ENCODE results near the gene GSTM3.
"Not testable (repeated sequence)": the region's sequence is repeated elsewhere in the genome, so short reads cannot be mapped to it uniquely, and the experiment has no call there.

GSTM3 gene

GRCh38 chr1:109726728-109727373 is 14.0 kb downstream of the GSTM3 start:
- DNase-seq (ENCODE audit: low spot score), result no peak

GRCh38 chr1:109726007-109726406 is 14.8 kb downstream of the GSTM3 start:
- DNase-seq (ENCODE audit: low spot score), result no peak

DNA sequence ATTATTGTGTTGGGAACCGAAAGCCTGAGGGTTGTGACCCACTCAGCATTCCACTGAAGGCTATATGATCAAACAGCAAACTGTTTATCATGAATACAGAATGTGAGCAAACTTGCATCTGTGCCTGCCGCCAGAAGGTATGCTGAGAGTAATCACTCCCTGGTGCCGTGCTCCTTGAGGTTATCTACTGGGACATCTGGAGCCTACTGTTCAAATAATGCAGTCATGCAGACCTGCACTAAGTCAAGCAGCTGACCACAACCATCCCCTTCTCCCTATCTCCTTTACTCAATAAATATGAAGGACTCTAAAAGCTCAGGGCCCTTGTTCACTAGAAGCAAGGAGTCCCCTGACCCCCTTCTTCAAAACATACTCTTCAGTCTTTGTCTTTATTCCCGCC is 15.3 kb downstream of the GSTM3 start:
- DNase-seq (ENCODE audit: low spot score), result no peak

DNA sequence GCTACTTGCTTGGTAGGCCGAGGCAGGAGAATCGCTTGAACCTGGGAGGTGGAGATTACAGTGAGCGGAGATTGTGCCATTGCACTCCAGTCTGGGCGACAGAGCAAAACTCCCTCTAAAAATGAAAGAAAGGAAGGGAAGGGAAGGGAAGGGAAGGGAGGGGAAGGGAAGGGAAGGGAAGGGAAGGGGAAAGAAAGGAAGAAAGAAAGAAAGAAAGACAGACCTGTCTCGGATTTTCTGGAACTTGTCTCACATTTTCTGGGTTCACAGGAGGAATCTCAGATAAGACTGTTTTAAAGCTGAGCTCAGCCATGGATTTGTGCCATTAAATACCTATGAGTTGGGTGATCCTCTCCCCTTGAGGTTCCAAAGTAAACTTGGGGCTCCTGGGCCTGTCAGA is 15.9 kb downstream of the GSTM3 start:
- DNase-seq (ENCODE audit: low spot score), result no peak

- no peak for DNase-seq (ENCODE audit: low spot score)
Measured at GRCh38 chr1:109722908-109723691, 17.7 kb downstream of the GSTM3 start.

GRCh38 chr1:109721971-109722370 is 18.9 kb downstream of the GSTM3 start:
- DNase-seq (ENCODE audit: low spot score), result no peak

GRCh38 chr1:109721042-109721441 is 19.8 kb downstream of the GSTM3 start:
- no peak for DNase-seq (ENCODE audit: low spot score)

DNA sequence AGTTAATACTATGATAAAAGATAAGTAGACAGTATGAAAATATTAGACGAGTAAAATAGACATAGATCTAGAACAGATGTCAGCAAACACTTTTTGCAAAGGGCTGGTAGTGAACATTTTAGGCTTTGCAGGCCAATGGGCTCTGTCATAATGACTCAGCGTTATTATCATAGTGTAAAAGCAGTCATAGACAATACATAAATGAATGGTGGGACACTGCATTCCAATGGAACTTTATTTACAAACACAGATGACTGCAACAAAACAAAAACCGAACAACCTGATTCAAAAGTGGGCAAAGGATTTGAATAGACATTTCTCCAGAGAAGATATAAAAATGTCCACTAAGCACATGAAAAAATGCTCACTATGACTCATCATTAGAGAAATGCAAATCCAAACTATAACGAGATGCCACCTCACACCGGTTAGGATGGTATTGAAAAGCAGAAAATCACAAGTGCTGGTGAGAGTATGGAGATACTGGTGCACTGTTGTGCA is 21.5 kb downstream of the GSTM3 start:
- DNase-seq (ENCODE audit: low spot score), result peak; percentile 25

GRCh38 chr1:109718495-109718894 is 22.3 kb downstream of the GSTM3 start:
- DNase-seq (ENCODE audit: low spot score), result no peak

GRCh38 chr1:109717729-109718128 is 23.1 kb downstream of the GSTM3 start:
- no peak for DNase-seq (ENCODE audit: low spot score)

- DNase-seq (ENCODE audit: low spot score), result no peak
Measured at GRCh38 chr1:109716570-109717090, 24.2 kb downstream of the GSTM3 start.

DNA sequence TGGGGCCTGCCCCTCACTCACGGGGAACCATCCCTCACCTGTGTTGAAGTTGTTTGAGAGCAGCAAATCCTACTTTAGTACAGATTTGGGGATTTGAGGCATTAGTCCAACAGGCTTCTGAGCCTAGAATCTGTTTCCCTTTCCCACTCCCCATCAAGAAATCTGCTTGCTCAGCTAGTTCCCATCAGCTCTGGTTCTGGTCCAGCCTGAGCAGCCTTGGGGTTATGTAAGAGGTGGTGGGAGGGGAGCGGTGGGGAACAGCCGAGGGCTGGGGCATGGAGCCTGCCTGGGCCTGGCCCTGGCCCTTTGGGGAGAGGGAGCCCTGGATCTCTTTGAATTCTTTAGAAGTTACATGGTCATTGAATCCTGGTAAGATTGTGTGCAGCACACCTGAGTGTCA is 24.7 kb downstream of the GSTM3 start:
- DNase-seq (ENCODE audit: low spot score), result no peak

DNA sequence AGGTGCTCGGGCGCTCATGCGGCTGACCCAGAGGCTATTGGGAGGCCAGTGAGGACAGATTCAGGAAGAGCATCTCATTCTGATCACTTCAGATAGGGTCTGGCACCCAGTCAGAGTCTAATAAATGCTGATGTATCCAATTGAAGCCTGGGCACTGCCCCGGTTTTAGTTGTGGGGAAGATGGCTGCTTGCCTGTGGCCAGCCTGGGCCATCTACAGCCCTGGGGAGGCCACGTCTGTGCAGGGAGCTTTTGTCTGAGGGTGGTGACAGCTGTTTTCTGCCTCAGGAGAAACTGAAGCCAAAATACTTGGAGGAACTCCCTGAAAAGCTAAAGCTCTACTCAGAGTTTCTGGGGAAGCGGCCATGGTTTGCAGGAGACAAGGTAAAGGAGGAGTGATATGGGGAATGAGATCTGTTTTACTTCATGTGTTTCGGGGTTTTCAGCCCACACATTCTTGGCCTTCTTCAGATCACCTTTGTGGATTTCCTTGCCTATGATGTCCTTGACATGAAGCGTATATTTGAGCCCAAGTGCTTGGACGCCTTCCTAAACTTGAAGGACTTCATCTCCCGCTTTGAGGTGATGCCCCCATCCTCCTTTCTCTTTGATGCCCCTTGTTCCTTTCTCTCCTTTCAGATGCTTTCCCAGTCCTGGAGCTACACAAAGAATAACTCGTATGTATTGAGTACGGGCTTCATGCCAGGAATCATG is 26.0 kb downstream of the GSTM3 start:
- DNase-seq (ENCODE audit: low spot score), result no peak

DNA sequence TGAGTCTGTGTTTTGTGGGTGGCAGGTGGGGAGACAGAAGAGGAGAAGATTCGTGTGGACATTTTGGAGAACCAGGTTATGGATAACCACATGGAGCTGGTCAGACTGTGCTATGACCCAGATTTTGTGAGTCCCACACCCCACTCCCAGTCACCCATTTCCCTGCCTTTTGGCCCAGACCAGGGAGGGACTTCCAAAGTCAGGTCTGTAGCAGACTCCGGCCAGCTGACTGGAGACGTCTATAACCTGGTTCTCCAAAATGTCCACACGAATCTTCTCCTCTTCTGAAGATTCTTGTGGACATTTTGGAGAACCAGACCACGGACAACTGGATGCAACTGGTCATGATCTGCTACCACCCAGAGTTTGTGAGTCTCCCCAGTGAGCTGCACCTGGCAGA is 27.2 kb downstream of the GSTM3 start:
- no peak for DNase-seq (ENCODE audit: low spot score)

- no peak for DNase-seq (ENCODE audit: low spot score)
Measured at GRCh38 chr1:109712321-109712864, 28.4 kb downstream of the GSTM3 start.

- DNase-seq (ENCODE audit: low spot score), result not testable (repeated sequence)
Measured at GRCh38 chr1:109711593-109712320, 29.1 kb downstream of the GSTM3 start, which contains the start of gene GSTM5. TSS of gene GSTM5 (plus strand) at chr1:109712251. CDS start at chr1:109712313, 62 bp downstream.

DNA sequence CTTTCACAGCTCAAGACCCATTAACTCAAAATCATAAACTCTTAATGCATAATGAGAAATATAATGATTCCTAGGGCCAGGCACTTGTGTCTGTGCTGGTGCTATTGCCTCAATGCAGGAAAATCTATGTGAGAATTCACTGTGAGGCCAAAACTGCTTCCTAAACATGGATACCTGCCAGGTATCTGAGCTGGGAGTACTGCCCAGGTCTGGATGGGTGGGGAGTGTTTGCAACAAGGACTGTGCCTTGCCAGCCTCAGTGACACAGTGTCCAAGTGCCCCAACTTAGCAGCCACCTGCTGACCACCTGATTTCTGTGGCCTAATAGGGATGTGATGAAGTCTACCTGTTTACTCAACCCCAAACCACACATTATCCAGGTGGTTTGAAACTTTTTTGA is 31.0 kb downstream of the GSTM3 start:
- DNase-seq (ENCODE audit: low spot score), result not testable (repeated sequence)

- not testable (repeated sequence) for DNase-seq (ENCODE audit: low spot score)
Measured at GRCh38 chr1:109708949-109709348, 31.9 kb downstream of the GSTM3 start.

DNA sequence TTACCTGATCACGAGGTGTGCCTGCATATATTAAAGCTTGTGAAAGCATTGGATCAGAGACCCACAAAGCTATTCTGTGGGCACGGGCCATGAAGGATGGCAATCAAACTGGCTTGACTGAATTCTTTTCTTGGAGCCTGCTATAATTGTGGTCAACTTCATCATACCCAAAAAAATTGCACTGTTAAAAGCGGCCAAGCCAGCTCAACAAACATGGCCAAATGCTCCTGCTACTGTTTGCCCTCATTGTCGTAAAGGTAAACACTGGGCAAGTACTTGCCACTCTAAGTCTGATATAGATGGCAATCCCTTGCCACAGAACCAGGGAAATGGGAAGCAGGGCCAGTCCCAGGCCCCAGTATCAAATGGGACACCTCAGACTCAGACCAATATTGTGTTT is 35.4 kb downstream of the GSTM3 start:
- DNase-seq (ENCODE audit: low spot score), result no peak

DNA sequence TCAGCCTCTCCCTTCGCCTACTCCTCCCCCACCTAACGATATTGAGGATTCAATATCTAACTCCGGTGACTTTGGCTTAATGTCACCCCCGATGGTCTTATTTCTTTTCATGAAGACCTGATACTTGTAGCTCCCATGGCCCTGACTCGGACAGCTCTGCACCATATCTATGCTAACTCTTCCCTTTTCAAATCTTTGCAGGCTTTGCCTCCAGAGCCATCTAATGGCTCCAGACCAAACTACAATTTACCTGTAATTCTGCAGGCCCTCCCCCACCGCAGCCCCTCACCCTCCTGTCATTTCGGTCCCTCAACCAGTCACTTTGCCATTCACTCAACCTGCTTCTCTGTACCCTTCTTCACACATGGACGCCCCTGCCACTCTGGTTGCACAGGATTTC is 36.7 kb downstream of the GSTM3 start:
- DNase-seq (ENCODE audit: low spot score), result no peak

DNA sequence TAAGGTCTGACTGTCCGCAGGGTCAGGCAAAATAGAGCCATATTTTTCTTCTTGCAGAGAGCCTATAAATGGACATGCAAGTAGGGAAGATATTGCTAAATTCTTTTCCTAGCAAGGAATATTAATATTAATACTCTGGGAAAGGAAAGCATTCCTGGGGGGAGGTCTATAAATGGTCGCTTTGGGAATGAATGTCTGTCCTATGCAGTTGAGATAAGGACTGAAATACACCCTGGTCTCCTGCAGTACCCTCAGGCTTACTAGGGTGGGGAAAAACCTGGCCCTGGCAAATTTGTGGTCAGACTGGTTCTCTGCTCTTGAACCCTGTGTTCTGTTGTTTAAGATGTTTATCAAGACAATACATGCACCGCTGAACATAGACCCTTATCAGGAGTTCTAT is 37.9 kb downstream of the GSTM3 start:
- DNase-seq (ENCODE audit: low spot score), result not testable (repeated sequence)

Data from activated CD4-positive, alpha-beta T cell treated with anti-CD3 and anti-CD28 coated beads, Interleukin-2, Interleukin-4, amounts not matched to agents 100 ng/mL and 50 ng/mL, durations not matched to agents 16 hours and 8 hours (primary cell).